ENCODE results near the gene LRRC34. TPM values are rescaled to one million over a fixed set of nuclear protein-coding genes. Genes with fewer than 3 reads are reported as not detected.
A peak's percentile ranks its signal among the peaks of the same experiment; 100 is the strongest.

The LRRC34 gene
- total RNA-seq, 2 donors from 2014 or later: 4.5 to 5.1 TPM

GRCh38 chr3:169815590-169816150 is 3.0 kb upstream of the LRRC34 start:
- DNase-seq (ENCODE audit: low spot score) (no peak), ATAC-seq (ENCODE audit: insufficient number of reproducible peaks, low FRiP score, low read depth) (no peak)
- Histone ChIP-seq H3K27me3 (replicated peaks; ENCODE audit: insufficient read depth) (no peaks in the 10 kb centered on the region), H3K4me3 (no peak overlapping the region), H3K4me1 (ENCODE audit: control insufficient read depth in 1 of 2, low read depth in 2 of 2) (peaks cover 0 to 16% of the 10 kb centered on the region in 2 donors), H3K27ac (no peak overlapping the region), H3K9me3 (no peaks in the 10 kb centered on the region), H3K36me3 (no peaks in the 10 kb centered on the region)
- TF ChIP-seq CTCF (IDR thresholded peaks at IDR 0.05): no peak

- Histone ChIP-seq H3K4me1 (ENCODE audit: control insufficient read depth in 1 of 2, low read depth in 2 of 2) (peaks cover 0 to 16% of the 10 kb centered on the region in 2 donors), H3K4me3 (peak overlapping the region; percentile 74), H3K27ac (no peak overlapping the region), H3K36me3 (no peaks in the 10 kb centered on the region), H3K27me3 (replicated peaks; ENCODE audit: insufficient read depth) (no peaks in the 10 kb centered on the region), H3K9me3 (no peaks in the 10 kb centered on the region)
- DNase-seq (ENCODE audit: low spot score): no peak
- no peak for TF ChIP-seq CTCF (IDR thresholded peaks at IDR 0.05)
- no peak for ATAC-seq (ENCODE audit: insufficient number of reproducible peaks, low FRiP score, low read depth)
These were observed 1.2 kb upstream of the LRRC34 start for GRCh38 chr3:169813757-169814517.

GRCh38 chr3:169813278-169813677 is 574 bp upstream of the LRRC34 start:
- no peak overlapping the region for H3K27ac ChIP-seq
- peak overlapping the region; percentile 74 for H3K4me3 ChIP-seq
- DNase-seq (ENCODE audit: low spot score) (no peak), ATAC-seq (ENCODE audit: insufficient number of reproducible peaks, low FRiP score, low read depth) (no peak)
- H3K9me3 ChIP-seq: no peaks in the 10 kb centered on the region
- H3K36me3 ChIP-seq: no peaks in the 10 kb centered on the region
- H3K4me1 ChIP-seq (ENCODE audit: control insufficient read depth in 1 of 2, low read depth in 2 of 2): peaks cover 0 to 16% of the 10 kb centered on the region in 2 donors
- H3K27me3 ChIP-seq (replicated peaks; ENCODE audit: insufficient read depth): no peaks in the 10 kb centered on the region
- no peak for TF ChIP-seq CTCF (IDR thresholded peaks at IDR 0.05)

- DNase-seq (ENCODE audit: low spot score) (no peak), ATAC-seq (ENCODE audit: insufficient number of reproducible peaks, low FRiP score, low read depth) (no peak)
- H3K27me3 ChIP-seq (replicated peaks; ENCODE audit: insufficient read depth): no peaks in the 10 kb centered on the region
- no peaks in the 10 kb centered on the region for H3K36me3 ChIP-seq
- TF ChIP-seq CTCF (IDR thresholded peaks at IDR 0.05): no peak
- H3K9me3 ChIP-seq: no peaks in the 10 kb centered on the region
- H3K27ac ChIP-seq: peak overlapping the region; percentile 31 to 72
- H3K4me3 ChIP-seq: peak overlapping the region; percentile 74
- peaks cover 0 to 16% of the 10 kb centered on the region in 2 donors for H3K4me1 ChIP-seq (ENCODE audit: control insufficient read depth in 1 of 2, low read depth in 2 of 2)
These were observed 923 bp downstream of the LRRC34 start for GRCh38 chr3:169811631-169812331.

GRCh38 chr3:169809230-169809795 is 3.4 kb downstream of the LRRC34 start:
- H3K27me3 ChIP-seq (replicated peaks; ENCODE audit: insufficient read depth): no peaks in the 10 kb centered on the region
- no peaks in the 10 kb centered on the region for H3K9me3 ChIP-seq
- no peak for DNase-seq (ENCODE audit: low spot score)
- H3K36me3 ChIP-seq: no peaks in the 10 kb centered on the region
- no peak overlapping the region for H3K4me3 ChIP-seq
- peaks cover 0 to 16% of the 10 kb centered on the region in 2 donors for H3K4me1 ChIP-seq (ENCODE audit: control insufficient read depth in 1 of 2, low read depth in 2 of 2)
- no peak for ATAC-seq (ENCODE audit: insufficient number of reproducible peaks, low FRiP score, low read depth)
- TF ChIP-seq CTCF (IDR thresholded peaks at IDR 0.05): no peak
- H3K27ac ChIP-seq: no peak overlapping the region

All from thoracic aorta (tissue), 2 donors.